Upper lobe of left lung (tissue), 6 donors: ENCODE measurements around the gene TRAT1. TPM values are rescaled to one million over a fixed set of nuclear protein-coding genes. Genes with fewer than 3 reads are reported as not detected.

Experiments used
- ATAC-seq, 2 donors: fragments of 200-7000 bp; cut with Tn5 transposase; one replicate each; pipeline ENCODE4 v1.9.1; 2022; ENCODE audit warnings: mild to moderate bottlenecking in 2 of 2, moderate library complexity in 2 of 2; ENCODE audit not compliant: low FRiP score in 2 of 2
- DNase-seq, 2 donors: peaks; one replicate each; pipeline ENCODE4 v3.0.0-alpha.2; 2019 to 2020
- H3K27ac ChIP-seq, 4 donors: fragments of 200-600 bp; sonication (generic); one replicate each; pipeline ENCODE4 v1.5.1; 2016 to 2019
- H3K27me3 ChIP-seq, 4 donors: fragments of 200-600 bp; sonication (generic); one replicate each; pipeline ENCODE4 v1.5.1; 2017 to 2019
- H3K36me3 ChIP-seq, 4 donors: fragments of 200-600 bp; sonication (generic); one replicate each; pipeline ENCODE4 v1.5.1; 2016 to 2019
- H3K4me1 ChIP-seq, 4 donors: fragments of 200-600 bp; sonication (generic); one replicate each; pipeline ENCODE4 v1.5.1; 2018 to 2019
- H3K4me3 ChIP-seq, 4 donors: fragments of 200-600 bp; sonication (generic); one replicate each; pipeline ENCODE4 v1.5.1; 2017 to 2019; ENCODE audit warnings: mild to moderate bottlenecking in 2 of 4, moderate library complexity in 1 of 4
- H3K9me3 ChIP-seq, 4 donors: fragments of 200-600 bp; sonication (generic); one replicate each; pipeline ENCODE4 v1.5.1; 2018 to 2019
- CTCF ChIP-seq, 6 experiments: fragments of 450-650 bp in 4 of 6; fragments of 200-600 bp in 2 of 6; sonication (generic) in 2 of 6; IDR thresholded peaks; one replicate each; pipeline ENCODE4 v1.5.1; 2016 to 2019; ENCODE audit warnings: antibody characterized with exemption in 6 of 6
- EP300 ChIP-seq, 4 donors: sonication (generic); formaldehyde crosslinking; IDR thresholded peaks; one replicate each; pipeline ENCODE4 v1.5.1; 2017; ENCODE audit warnings: antibody characterized with exemption in 4 of 4, control low read depth in 2 of 4
- POLR2A ChIP-seq, 4 donors: fragments of 450-650 bp; IDR thresholded peaks; one replicate each; pipeline ENCODE4 v1.5.1; 2016 to 2017; ENCODE audit warnings: antibody characterized with exemption in 4 of 4, mild to moderate bottlenecking in 2 of 4
- POLR2AphosphoS5 ChIP-seq, 2 donors: sonication (generic); formaldehyde crosslinking; IDR thresholded peaks; one replicate each; pipeline ENCODE4 v1.5.1; 2017; ENCODE audit warnings: antibody characterized with exemption in 2 of 2
- WGBS, 2 donors: methylation state at CpG; one replicate each; pipeline ENCODE4 v1.1.5; 2017 to 2018; 5-methylcytosine and 5-hydroxymethylcytosine counted together
- total RNA-seq, 6 donors: library from RNA; depleted of rRNA in 4 of 6; stranded (reverse); fragments of >200 nt in 4 of 6; gene quantifications; one replicate each; pipeline versions ENCODE4 v1.1.0 to v1.2.1, GENCODE V29; 2016 to 2021
- donor health status: DM: no; HTN: no; CAD: no; lungs with moderate emphysema.
- donor health status: DM: no; HTN: yes; CAD: no; lungs with severe emphysema.

TRAT1 gene
- total RNA-seq, 6 donors from 2014 or later, result 0.67 to 9.9 (median 1.1) TPM

- H3K27me3 ChIP-seq, result no peaks in the 10 kb centered on the region
- H3K36me3 ChIP-seq, result no peaks in the 10 kb centered on the region
- H3K9me3 ChIP-seq, result no peaks in the 10 kb centered on the region
- TF ChIP-seq POLR2AphosphoS5 (IDR thresholded peaks at IDR 0.05), result no peak
- TF ChIP-seq POLR2A (IDR thresholded peaks at IDR 0.05), result no peak
- no peak for TF ChIP-seq CTCF (IDR thresholded peaks at IDR 0.05)
- no peak for TF ChIP-seq EP300 (IDR thresholded peaks at IDR 0.05)
- ATAC-seq, result no peak
- no peak overlapping the region for H3K27ac ChIP-seq
- H3K4me1 ChIP-seq, result no peaks in the 10 kb centered on the region
- no peak overlapping the region for H3K4me3 ChIP-seq
- WGBS, 2 donors, result 81 to 82% methylated on average over 4 of the region's 4 CpGs
- no peak for DNase-seq
Observed at GRCh38 chr3:108830991-108831614, 8.5 kb downstream of the TRAT1 start.

- Histone ChIP-seq H3K36me3 (no peaks in the 10 kb centered on the region), H3K27ac (no peak overlapping the region), H3K4me1 (no peaks in the 10 kb centered on the region), H3K4me3 (no peak overlapping the region), H3K27me3 (no peaks in the 10 kb centered on the region), H3K9me3 (no peaks in the 10 kb centered on the region)
- WGBS, 2 donors, result 72 to 73% methylated on average over 1 of the region's 1 CpG
- DNase-seq (no peak), ATAC-seq (no peak)
- TF ChIP-seq CTCF (IDR thresholded peaks at IDR 0.05) (no peak), EP300 (IDR thresholded peaks at IDR 0.05) (no peak), POLR2AphosphoS5 (IDR thresholded peaks at IDR 0.05) (no peak), POLR2A (IDR thresholded peaks at IDR 0.05) (no peak)
Observed at GRCh38 chr3:108833611-108834010, 11.0 kb downstream of the TRAT1 start.

- TF ChIP-seq EP300 (IDR thresholded peaks at IDR 0.05), result no peak
- TF ChIP-seq CTCF (IDR thresholded peaks at IDR 0.05), result no peak
- TF ChIP-seq POLR2AphosphoS5 (IDR thresholded peaks at IDR 0.05), result no peak
- no peak for TF ChIP-seq POLR2A (IDR thresholded peaks at IDR 0.05)
- Histone ChIP-seq H3K4me1 (no peaks in the 10 kb centered on the region), H3K9me3 (no peaks in the 10 kb centered on the region), H3K36me3 (no peaks in the 10 kb centered on the region), H3K27ac (no peak overlapping the region), H3K4me3 (no peak overlapping the region), H3K27me3 (no peaks in the 10 kb centered on the region)
- DNase-seq (no peak), ATAC-seq (no peak)
- WGBS, 2 donors, result 84 to 86% methylated on average over 1 of the region's 1 CpG
Observed at GRCh38 chr3:108834551-108834950, 12.0 kb downstream of the TRAT1 start.

- no peak overlapping the region for H3K27ac ChIP-seq
- DNase-seq, result no peak
- ATAC-seq, result no peak
- no peaks in the 10 kb centered on the region for H3K4me1 ChIP-seq
- H3K27me3 ChIP-seq, result no peaks in the 10 kb centered on the region
- no peaks in the 10 kb centered on the region for H3K36me3 ChIP-seq
- H3K4me3 ChIP-seq, result no peak overlapping the region
- 53 to 61% methylated on average over 2 of the region's 2 CpGs for WGBS, 2 donors
- no peaks in the 10 kb centered on the region for H3K9me3 ChIP-seq
- no peak for TF ChIP-seq POLR2AphosphoS5 (IDR thresholded peaks at IDR 0.05)
- TF ChIP-seq POLR2A (IDR thresholded peaks at IDR 0.05), result no peak
- TF ChIP-seq EP300 (IDR thresholded peaks at IDR 0.05), result no peak
- TF ChIP-seq CTCF (IDR thresholded peaks at IDR 0.05), result no peak
Observed at GRCh38 chr3:108835101-108835500, 12.5 kb downstream of the TRAT1 start.

- 52 to 57% methylated on average over 3 of the region's 3 CpGs for WGBS, 2 donors
- Histone ChIP-seq H3K36me3 (no peaks in the 10 kb centered on the region), H3K27me3 (no peaks in the 10 kb centered on the region), H3K27ac (no peak overlapping the region), H3K4me3 (no peak overlapping the region), H3K9me3 (no peaks in the 10 kb centered on the region), H3K4me1 (no peaks in the 10 kb centered on the region)
- no peak for DNase-seq
- TF ChIP-seq EP300 (IDR thresholded peaks at IDR 0.05), result no peak
- no peak for TF ChIP-seq POLR2AphosphoS5 (IDR thresholded peaks at IDR 0.05)
- no peak for TF ChIP-seq POLR2A (IDR thresholded peaks at IDR 0.05)
- TF ChIP-seq CTCF (IDR thresholded peaks at IDR 0.05), result no peak
- no peak for ATAC-seq
Observed at GRCh38 chr3:108838436-108838835, 15.8 kb downstream of the TRAT1 start.
